HL-60 (cell line): ENCODE measurements around the gene IGFL3.
A peak's percentile ranks its signal among the peaks of the same experiment; 100 is the strongest.

Source experiments
- DNase-seq, 2 experiments: peaks; one replicate each; pipeline ENCODE4 v3.0.0-alpha.2; 2010 to 2020; ENCODE audit warnings: low read depth in 1 of 2, low spot score in 1 of 2
- H3K27ac ChIP-seq: fragments of 250-450 bp; sonication (Bioruptor Pico); replicated peaks from 2 replicates; pipeline ENCODE4 v1.5.1; 2020; ENCODE audit warnings: mild to moderate bottlenecking, moderate library complexity
- H3K27me3 ChIP-seq: fragments of 250-450 bp; sonication (Bioruptor Pico); 2 replicates; pipeline ENCODE4 v1.5.1; 2021; ENCODE audit warnings: mild to moderate bottlenecking, moderate library complexity; ENCODE audit not compliant: insufficient read depth, poor library complexity, severe bottlenecking
- H3K4me3 ChIP-seq: replicated peaks from 2 replicates; pipeline ENCODE4 v1.5.1; 2011; ENCODE audit warnings: mild to moderate bottlenecking, control low read depth, low read length; ENCODE audit not compliant: insufficient read depth
- CTCF ChIP-seq: IDR thresholded peaks from one replicate; pipeline ENCODE4 v1.5.1; 2011; ENCODE audit warnings: low read length, control low read depth, inconsistent platforms; ENCODE audit not compliant: insufficient read depth
- GABPA ChIP-seq: IDR thresholded peaks from 2 replicates; pipeline ENCODE4 v1.6.1; 2012; ENCODE audit warnings: low read depth
- POLR2AphosphoS5 ChIP-seq: IDR thresholded peaks from 2 replicates; pipeline ENCODE4 v1.6.1; 2012; ENCODE audit warnings: low read depth
- REST ChIP-seq: IDR thresholded peaks from 2 replicates; pipeline ENCODE4 v1.6.1; 2012; ENCODE audit warnings: low read depth; ENCODE audit not compliant: insufficient replicate concordance
- SPI1 ChIP-seq: IDR thresholded peaks from 2 replicates; pipeline ENCODE4 v1.6.1; 2012; ENCODE audit warnings: low read depth, mild to moderate bottlenecking, borderline replicate concordance

The IGFL3 gene

GRCh38 chr19:46133101-46133627 is 8.7 kb upstream of the IGFL3 start:
- Histone ChIP-seq H3K4me3 (no peak overlapping the region), H3K27ac (no peak overlapping the region), H3K27me3 (peaks cover 19% of the 10 kb centered on the region)
- no peak for DNase-seq
- TF ChIP-seq GABPA, result no peak
- TF ChIP-seq REST, result no peak
- TF ChIP-seq POLR2AphosphoS5, result no peak
- TF ChIP-seq SPI1, result peak; percentile 1; the same call in 1 of the 2 replicates
- TF ChIP-seq CTCF, result no peak

GRCh38 chr19:46132508-46133100 is 8.1 kb upstream of the IGFL3 start:
- Histone ChIP-seq H3K27ac (no peak overlapping the region), H3K27me3 (peaks cover 14% of the 10 kb centered on the region), H3K4me3 (no peak overlapping the region)
- TF ChIP-seq SPI1, result no peak
- TF ChIP-seq REST, result no peak
- no peak for TF ChIP-seq POLR2AphosphoS5
- no peak for TF ChIP-seq CTCF
- TF ChIP-seq GABPA, result no peak
- DNase-seq, result no peak

DNA sequence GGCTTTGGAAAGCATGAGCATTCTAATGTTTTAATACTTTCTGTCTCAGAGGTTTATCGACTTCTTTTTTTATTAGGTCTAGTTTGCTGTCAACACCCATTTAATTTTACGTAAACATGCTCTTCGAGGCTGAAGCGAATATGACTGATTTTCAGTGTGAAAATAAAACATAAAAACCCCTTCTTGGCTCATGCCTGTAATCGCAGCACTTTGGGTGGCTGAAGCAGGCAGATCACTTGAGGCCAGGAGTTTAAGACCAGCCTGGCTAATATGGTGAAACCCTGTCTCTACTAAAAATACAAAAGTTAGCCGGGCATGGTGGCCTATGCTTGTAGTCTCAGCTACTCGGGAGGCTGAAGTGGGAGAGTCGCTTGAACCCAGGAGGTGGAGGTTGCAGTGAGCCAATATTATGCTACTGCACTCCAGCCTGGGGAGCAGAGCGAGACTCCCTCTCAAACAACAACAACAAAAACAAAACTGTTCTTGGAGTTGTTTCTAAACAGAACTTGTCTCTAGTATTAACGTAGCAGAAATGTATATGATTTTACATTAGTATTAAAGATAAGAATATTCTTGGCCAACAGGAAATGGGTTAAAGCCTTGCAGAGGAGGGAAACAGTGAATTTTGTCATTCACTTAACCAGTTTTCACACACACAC is 7.1 kb upstream of the IGFL3 start:
- peaks cover 14% of the 10 kb centered on the region for H3K27me3 ChIP-seq
- no peak overlapping the region for H3K4me3 ChIP-seq
- DNase-seq, result no peak
- no peak overlapping the region for H3K27ac ChIP-seq
- TF ChIP-seq CTCF, result no peak
- no peak for TF ChIP-seq GABPA
- no peak for TF ChIP-seq POLR2AphosphoS5
- no peak for TF ChIP-seq REST
- TF ChIP-seq SPI1, result no peak
